Astrocyte of the cerebellum (primary cell): ENCODE results near the gene ABCC5.

Experiments used
- DNase-seq: peaks from one replicate; pipeline ENCODE4 v3.0.0-alpha.2; 2011; ENCODE audit warnings: low read depth
- H3K4me3 ChIP-seq: 2 replicates; pipeline ENCODE4 v1.5.1; 2011; ENCODE audit warnings: mild to moderate bottlenecking, low read depth, low read length, moderate library complexity
- in situ Hi-C: cut with HindIII; loops from 2 replicates; pipeline ENCODE4 v1.10.0; 2017; ENCODE audit warnings: low sequenced_read_pairs
- TF ChIP-seq, protein P1 (sequence below): IDR thresholded peaks from 2 replicates; pipeline ENCODE4 v1.5.1; 2012; ENCODE audit warnings: low read length, low read depth, moderate library complexity, mild to moderate bottlenecking; ENCODE audit errors: missing control alignments

The ABCC5 gene

DNA sequence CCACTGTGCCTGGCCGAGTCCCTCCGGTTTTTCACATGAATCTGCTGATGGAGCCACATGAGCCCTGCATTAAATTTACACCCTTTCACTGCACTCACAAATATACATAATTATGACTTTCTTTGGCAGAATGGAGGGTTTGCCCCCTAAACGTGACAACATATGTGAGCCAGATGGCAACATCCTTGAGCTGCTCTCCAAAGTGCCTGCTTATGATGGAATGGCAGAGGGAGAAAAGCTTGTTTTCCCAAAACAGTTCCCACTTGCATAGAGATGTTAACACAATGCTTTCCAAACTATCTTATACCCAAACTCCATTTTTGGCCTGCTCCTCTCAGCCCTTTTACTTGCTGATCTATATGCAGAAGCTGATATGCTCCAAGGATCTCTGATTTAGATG lies 54.9 kb downstream of the ABCC5 start:
- no peak for DNase-seq
- in situ Hi-C loops, result loop anchor here (5.0 kb wide), 1 partner anchor 44 kb away; no protein-coding TSS in a partner anchor
- TF ChIP-seq, protein P1, sequence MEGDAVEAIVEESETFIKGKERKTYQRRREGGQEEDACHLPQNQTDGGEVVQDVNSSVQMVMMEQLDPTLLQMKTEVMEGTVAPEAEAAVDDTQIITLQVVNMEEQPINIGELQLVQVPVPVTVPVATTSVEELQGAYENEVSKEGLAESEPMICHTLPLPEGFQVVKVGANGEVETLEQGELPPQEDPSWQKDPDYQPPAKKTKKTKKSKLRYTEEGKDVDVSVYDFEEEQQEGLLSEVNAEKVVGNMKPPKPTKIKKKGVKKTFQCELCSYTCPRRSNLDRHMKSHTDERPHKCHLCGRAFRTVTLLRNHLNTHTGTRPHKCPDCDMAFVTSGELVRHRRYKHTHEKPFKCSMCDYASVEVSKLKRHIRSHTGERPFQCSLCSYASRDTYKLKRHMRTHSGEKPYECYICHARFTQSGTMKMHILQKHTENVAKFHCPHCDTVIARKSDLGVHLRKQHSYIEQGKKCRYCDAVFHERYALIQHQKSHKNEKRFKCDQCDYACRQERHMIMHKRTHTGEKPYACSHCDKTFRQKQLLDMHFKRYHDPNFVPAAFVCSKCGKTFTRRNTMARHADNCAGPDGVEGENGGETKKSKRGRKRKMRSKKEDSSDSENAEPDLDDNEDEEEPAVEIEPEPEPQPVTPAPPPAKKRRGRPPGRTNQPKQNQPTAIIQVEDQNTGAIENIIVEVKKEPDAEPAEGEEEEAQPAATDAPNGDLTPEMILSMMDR, result no peak
- H3K4me3 ChIP-seq, result no peak overlapping the region

- no peak for DNase-seq
- TF ChIP-seq, protein P1, result no peak
- in situ Hi-C loops, result no loop called here
- H3K4me3 ChIP-seq, result no peak overlapping the region
Measured at GRCh38 chr3:183959214-183959613, 58.5 kb downstream of the ABCC5 start.

- no peak overlapping the region for H3K4me3 ChIP-seq
- TF ChIP-seq, protein P1, result no peak
- in situ Hi-C loops, result no loop called here
- no peak for DNase-seq
Measured at GRCh38 chr3:183958775-183959174, 58.9 kb downstream of the ABCC5 start.

DNA sequence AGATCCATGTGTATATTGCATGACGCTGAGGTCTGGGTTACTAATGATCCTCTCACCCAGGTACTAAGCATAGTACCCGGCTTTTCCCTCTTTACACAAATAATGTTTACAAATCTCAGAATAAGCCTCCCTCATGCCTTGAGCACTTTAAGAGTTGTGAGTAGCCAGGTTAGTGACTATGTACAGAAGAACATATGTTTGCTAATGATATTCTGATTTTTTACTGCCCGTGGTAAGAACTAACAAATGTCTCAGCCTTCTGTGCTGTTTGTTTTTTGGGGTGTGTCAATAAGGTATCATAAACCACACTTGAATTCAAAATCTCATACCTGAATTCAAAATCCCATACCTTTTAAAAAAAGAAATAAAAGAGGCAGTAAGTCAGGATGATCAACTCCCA lies 59.5 kb downstream of the ABCC5 start:
- in situ Hi-C loops, result no loop called here
- TF ChIP-seq, protein P1, result no peak
- DNase-seq, result no peak
- H3K4me3 ChIP-seq, result no peak overlapping the region

- TF ChIP-seq, protein P1, result no peak
- H3K4me3 ChIP-seq, result no peak overlapping the region
- DNase-seq, result no peak
- in situ Hi-C loops, result no loop called here
Measured at GRCh38 chr3:183954875-183955274, 62.8 kb downstream of the ABCC5 start.

GRCh38 chr3:183953471-183954070 lies 64.1 kb downstream of the ABCC5 start:
- in situ Hi-C loops, result no loop called here
- TF ChIP-seq, protein P1, result no peak

More at GRCh38 chr3:183953471-183954070, 64.1 kb downstream of the ABCC5 start:
- no peak for DNase-seq
- no peak overlapping the region for H3K4me3 ChIP-seq
